ENCODE measurements around the gene CD300E. TPM values are rescaled to one million over a fixed set of nuclear protein-coding genes. Genes with fewer than 3 reads are reported as not detected.
"Not testable (repeated sequence)": the region's sequence is repeated elsewhere in the genome, so short reads cannot be mapped to it uniquely, and the experiment has no call there.

The CD300E gene
- total RNA-seq, 4 donors from 2014 or later = 1.6 to 9.2 (median 2.2) TPM

DNA sequence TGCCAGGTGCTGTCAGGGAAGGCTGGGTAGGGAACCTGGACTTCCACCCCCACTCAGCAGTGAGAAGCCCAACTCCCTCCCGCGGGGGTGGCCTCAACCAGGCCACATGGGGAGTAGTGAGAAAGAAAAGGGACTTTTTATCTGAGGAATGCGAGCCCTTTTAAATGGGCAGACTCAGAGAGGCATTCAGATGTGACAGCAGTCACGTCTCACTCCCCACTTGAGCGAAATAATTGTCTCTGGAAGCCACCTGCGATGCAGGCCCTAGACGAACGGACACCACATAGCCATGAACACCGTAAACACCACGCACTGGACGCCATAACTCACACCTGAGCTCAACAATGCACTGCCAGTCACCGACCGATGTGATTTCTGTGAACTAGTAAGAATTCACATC, 11.9 kb upstream of the CD300E start:
- no peak for DNase-seq (ENCODE audit: low spot score)
- no peak for ATAC-seq (ENCODE audit: low FRiP score)
- no peak for TF ChIP-seq CTCF (IDR thresholded peaks at IDR 0.05)

GRCh38 chr17:74633326-74633725, 9.8 kb upstream of the CD300E start:
- DNase-seq (ENCODE audit: low spot score) = no peak
- no peak for TF ChIP-seq CTCF (IDR thresholded peaks at IDR 0.05)
- no peak for ATAC-seq (ENCODE audit: low FRiP score)

DNA sequence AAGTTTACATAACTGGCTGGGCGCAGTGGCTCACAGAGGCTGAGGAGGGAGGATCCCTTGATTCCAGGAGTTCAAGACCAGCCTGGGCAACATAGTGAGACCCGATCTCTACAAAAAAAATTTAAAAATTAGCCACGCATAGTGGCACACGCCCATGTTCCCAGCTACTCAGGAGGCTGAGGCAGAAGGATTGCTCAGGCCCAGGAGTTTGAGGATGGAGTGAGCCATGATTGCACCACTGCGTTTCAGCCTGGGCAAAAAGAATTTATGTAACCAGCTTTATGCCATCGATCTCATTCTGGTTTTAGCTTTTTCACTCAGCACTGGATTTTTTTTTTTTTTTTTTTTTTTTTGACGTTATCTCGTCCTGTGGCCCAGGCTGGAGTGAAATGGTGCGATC, 9.1 kb upstream of the CD300E start:
- no peak for TF ChIP-seq CTCF (IDR thresholded peaks at IDR 0.05)
- DNase-seq (ENCODE audit: low spot score) (no peak), ATAC-seq (ENCODE audit: low FRiP score) (no peak)

DNA sequence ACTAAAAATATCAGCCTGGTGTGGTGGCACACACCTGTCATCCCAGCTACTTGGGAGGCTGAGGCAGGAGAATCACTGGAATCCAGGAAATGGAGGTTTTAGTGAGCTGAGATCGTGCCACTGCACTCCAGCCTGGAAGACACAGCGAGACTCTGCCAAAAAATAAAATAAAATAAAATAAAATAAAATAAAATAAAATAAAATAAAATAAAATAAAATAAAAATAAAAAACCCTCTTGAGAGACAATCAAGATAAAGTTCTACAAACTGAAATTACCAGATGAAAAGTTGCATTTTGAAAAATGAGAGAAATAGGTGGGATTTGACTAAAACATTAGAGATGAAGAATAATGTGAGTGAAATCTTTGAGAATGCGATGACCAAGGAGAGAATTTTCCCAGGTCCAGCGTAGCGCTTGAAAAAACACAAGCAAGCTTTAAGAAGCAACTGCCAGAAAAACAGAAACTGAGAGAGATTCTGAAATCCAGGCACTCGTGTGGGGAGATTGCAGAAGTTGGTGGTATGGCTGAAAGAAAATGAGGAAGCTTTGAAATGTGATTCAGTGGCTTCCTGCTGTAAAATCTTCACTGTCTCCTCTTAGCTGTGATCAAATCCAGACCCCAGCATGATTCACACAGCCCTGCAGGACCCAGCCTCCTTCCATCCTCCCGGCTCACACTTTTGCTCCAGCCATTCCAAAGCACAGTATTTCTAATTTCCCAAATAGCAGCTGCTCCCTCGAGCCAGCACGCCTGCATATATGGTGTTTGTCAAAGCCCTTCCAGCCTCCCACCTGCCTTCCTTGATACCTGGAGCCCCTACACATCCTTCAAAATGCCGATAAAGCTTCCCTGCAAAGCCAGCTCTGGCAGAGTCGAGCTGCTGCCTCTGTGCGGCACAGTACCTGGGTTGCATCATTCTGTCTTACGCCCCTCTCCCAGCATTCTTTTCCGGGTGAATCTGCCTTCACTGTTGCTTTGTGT, 8.2 kb upstream of the CD300E start:
- DNase-seq (ENCODE audit: low spot score) (no peak), ATAC-seq (ENCODE audit: low FRiP score) (peak; percentile 86)
- no peak for TF ChIP-seq CTCF (IDR thresholded peaks at IDR 0.05)

DNA sequence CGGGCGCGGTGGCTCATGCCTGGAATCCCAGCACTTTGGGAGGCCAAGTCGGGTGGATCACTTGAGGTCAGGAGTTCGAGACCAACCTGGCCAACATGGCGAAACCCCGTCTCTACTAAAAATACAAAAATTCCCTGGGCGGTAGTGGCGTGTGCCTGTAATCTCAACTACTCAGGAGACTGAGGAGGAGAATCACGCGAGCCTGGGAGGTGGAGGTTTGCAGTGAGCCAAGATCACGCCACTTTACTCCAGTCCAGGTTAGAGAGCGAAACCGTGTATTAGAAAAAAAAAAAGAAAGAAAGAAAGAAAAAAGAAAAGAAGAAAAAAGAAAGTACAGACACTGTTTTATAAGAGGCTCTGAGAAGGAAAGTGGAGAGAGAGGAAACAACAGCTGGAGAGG, 6.7 kb upstream of the CD300E start:
- not testable (repeated sequence) for DNase-seq (ENCODE audit: low spot score); ATAC-seq (ENCODE audit: low FRiP score)

GRCh38 chr17:74625661-74626060, 2.1 kb upstream of the CD300E start:
- DNase-seq (ENCODE audit: low spot score) (no peak), ATAC-seq (ENCODE audit: low FRiP score) (no peak)
- no peak for TF ChIP-seq CTCF (IDR thresholded peaks at IDR 0.05)

- DNase-seq (ENCODE audit: low spot score) (no peak), ATAC-seq (ENCODE audit: low FRiP score) (no peak)
- no peak for TF ChIP-seq CTCF (IDR thresholded peaks at IDR 0.05)
Observed at GRCh38 chr17:74624131-74624530, 593 bp upstream of the CD300E start.
